SH-SY5Y (cell line): ENCODE results near the gene TSPAN4.

Source experiments
- GATA2 ChIP-seq: IDR thresholded peaks from 2 replicates; pipeline ENCODE4 v1.6.1; 2011; ENCODE audit warnings: mild to moderate bottlenecking, low read depth, low read length
- GATA3 ChIP-seq: IDR thresholded peaks from 2 replicates; pipeline ENCODE4 v1.6.1; 2011; ENCODE audit warnings: low read depth, mild to moderate bottlenecking, low read length, moderate library complexity

The TSPAN4 gene

DNA sequence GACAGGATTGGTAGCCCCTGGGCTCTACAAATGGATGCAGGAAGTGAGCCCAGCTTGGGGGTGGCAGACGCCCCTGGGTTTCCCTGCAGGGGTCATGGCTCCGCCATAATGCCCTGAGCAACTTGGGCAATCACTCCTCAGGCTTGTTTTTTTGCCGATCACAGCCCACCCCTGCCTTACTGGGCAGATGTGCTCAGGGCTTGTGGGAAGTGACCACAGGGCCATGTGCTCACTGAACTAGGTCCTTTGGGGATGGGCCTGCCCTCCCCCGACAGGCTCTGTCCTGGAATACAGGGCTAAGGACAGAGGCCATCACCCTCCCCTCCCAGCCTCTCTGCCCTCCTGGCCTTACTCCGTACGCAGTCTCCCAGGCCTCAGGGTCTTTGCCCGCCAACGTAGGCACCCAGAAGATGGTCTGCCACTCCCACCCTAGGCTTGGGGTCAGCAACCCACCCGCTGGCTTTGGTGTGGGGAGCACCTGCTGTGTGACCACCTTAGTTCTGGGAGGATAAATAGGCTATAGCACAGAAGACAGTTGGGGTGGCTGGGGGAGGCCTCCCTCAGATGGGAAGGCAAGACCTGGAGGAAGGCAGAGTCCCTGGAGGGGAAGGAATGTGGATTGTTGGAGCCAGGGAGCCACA lies 29.1 kb upstream of the TSPAN4 start:
- TF ChIP-seq GATA2 (no peak), GATA3 (no peak)

DNA sequence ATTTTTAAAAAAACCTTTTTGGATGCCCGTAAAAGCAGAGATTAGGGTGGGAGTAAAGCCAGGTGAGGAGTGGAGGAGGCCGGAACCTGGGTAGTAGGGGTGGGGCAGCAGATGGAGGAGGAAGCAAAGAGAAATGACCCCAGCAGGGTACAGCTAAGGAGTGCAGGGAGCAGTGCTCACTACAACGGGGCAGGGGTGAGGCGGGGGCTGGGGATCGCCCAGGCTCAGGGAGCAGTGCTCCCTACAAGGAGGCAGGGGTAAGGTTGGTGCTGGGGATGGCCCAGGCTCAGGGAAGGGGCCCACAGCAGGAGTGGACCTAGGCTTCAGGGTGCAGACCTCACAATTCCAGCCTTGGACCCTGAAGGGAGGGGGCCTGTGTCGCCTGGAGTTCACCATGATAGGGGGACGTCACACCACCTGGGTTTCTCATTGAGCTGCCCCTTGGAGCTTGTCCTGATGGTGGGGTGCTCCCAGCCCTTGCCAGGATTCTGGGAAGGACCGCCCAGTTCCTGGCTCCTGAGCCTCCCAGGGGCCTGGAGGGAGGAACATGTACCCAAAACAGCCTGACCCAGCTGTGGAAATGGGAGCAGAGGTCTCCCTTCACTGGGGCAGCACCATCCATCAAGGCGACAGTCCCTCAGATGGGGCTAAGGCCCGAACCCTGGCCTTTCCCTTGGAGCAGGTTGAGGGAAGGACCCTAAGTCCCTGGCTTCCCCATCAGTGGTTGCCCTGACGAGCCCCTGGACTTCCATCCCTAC lies 26.8 kb upstream of the TSPAN4 start:
- TF ChIP-seq GATA2 (no peak), GATA3 (no peak)

DNA sequence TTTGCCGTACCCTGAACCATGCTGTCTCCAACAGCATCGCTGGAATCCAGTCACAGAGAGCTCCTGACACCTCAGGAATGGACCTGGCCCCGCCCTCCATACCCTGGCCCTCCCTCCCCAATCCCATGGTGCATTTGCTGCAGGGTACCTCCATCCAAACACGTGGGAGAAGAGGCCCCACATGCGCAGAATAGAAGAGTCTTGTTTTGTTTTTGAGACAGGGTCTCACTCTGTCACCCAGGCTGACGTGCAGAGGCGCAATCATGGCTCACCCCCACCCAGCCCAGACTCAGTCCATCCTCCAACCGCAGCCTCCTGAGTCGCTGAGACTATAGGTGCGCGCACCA lies 26.2 kb upstream of the TSPAN4 start:
- TF ChIP-seq GATA3 (no peak), GATA2 (no peak)

DNA sequence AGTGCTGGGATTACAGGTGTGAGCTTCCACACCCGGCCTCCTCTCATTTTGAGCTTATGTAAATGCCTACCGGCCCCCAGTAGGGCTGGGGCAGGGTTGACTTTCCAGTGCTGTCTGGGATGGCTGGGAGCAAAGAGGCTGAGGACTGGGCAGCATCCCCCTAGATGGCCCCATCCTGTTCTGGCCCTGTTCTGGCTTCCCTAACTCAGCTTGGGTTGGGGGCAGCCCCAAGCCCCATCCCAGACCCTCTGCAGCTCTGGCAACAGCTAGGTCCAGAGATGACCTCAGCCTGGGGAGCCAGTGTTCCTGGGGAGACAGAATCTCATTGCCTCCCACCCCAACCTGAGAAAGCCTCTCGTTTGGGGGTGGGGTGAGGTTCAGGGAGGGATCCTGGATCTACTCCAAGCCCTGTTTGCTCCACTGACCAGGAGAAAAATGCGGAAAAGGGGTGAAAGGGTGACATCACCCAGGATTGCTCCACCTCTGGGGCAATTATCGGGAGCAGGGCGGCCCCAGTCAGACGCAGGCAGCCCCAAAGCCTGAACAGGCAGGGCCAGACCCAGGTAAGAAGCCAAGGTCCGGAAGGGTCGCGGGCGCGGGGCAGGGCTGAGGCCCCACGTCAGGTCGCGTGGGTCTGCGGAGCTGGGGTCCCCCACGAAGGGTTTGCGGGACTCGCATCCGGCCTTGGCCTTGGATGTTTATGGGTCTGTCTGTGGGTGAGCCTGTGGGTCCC lies 24.1 kb upstream of the TSPAN4 start, which contains the start of gene PNPLA2:
Gene PNPLA2 (plus strand): TSS at position 519 of the 733 bp plus-strand sequence. CDS start 805 bp downstream, outside the sequence.
- no peak for TF ChIP-seq GATA2
- TF ChIP-seq GATA3 = no peak

DNA sequence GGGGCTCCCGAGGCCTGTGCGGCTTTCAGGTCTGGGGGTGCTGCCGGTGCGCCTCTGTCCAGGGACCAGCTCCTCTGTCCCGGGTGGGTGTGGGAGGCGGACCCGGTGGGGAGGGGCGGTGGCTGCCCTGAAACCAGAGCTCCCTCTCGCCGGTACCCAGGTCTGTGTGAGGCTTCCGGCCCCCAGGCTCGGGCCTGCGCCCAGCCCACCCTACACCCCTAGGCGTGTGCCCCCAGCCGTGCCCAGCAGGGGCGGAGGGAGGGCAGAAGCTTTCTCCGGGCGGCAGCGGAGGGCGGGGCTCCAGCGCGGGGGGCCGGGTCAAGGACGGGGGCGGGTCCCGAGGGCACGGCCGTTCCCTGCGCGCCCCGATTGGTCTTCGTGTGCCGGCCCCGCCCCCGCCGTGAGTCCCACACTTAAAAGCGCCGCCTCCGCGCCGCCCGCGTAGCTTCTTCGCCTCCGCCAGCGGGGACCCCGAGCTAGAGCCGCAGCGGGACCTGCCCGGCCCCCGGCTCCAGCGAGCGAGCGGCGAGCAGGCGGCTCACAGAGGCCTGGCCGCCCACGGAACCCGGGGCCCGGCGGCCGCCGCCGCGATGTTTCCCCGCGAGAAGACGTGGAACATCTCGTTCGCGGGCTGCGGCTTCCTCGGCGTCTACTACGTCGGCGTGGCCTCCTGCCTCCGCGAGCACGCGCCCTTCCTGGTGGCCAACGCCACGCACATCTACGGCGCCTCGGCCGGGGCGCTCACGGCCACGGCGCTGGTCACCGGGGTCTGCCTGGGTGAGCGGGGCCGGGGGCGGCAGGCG lies 23.3 kb upstream of the TSPAN4 start:
- TF ChIP-seq GATA3 (no peak), GATA2 (no peak)

DNA sequence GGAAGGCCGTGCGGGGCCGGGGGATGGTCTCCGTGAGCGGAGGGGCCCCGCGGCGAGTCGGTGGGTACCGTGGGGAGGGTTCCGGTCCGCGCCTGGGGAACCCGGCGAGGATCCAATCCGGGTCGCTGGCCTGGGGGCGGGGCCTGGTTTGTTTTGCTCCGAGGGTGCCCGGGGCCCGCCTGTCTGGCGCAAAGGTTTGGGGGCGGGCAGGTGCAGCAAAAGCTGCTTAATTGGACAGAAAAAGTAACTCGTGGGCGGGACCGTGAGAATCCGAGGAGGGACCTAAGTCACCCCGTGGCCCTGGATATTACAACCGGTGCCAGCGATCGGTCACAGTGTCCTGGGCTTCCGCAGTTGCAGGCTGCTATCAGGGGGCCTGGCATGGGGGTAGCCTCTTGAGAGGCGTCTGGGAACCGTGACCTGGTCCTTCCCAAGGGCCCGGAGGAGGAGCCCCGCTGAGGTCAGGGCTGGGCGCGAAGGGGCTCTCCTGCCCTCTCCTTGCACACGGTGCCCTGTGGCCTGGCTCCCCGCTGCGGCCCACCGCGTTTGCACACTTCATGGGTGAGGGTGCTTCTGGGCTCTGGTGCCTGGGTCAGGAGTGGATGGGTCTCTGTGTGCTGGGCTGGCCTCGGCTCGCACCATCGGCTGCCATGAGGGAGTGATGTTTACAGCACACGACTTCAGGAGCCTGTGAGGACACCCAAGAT lies 22.6 kb upstream of the TSPAN4 start:
- TF ChIP-seq GATA2 (no peak), GATA3 (no peak)

DNA sequence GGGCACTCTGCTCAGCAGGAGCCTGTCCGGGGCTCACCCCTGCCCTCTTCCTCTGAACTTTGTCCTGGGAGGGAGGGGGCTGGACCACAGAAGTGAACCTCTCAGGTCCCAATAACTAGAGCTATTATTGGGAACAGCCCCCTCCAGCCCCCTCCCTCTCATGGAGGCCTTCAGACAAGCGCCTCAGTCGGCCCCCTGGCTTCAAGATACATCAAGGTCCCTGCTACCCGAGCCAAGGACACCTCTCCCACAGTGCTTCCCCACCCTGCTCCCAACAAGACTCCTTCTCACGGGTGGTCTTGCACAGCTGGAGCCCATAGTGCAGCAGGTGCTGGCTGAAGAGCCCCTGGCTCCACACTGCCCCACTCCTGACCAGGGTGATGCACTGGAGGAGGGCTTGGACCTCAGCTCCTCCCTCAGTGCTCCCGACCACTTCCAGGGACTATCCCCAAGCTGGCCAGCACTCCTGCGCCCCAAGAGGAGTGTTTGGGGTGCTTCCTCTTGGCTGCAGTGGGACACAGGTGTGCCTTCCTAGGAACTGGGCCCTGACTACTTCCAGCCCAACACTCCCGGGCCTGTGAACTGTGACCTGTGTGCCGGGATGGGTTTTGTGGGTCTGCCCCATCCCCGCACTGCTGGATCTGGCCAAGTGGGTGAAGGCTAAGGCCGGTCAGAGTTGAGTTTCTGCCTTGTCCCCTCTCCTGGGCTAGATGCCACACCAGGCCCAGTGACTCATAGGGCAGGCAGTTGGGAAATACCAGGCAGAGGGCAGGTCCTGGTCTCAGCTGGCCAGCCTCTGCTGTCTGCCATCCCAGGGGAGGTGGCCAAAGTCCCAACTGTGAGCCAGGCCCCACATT lies 21.8 kb upstream of the TSPAN4 start:
- no peak for TF ChIP-seq GATA2
- no peak for TF ChIP-seq GATA3

DNA sequence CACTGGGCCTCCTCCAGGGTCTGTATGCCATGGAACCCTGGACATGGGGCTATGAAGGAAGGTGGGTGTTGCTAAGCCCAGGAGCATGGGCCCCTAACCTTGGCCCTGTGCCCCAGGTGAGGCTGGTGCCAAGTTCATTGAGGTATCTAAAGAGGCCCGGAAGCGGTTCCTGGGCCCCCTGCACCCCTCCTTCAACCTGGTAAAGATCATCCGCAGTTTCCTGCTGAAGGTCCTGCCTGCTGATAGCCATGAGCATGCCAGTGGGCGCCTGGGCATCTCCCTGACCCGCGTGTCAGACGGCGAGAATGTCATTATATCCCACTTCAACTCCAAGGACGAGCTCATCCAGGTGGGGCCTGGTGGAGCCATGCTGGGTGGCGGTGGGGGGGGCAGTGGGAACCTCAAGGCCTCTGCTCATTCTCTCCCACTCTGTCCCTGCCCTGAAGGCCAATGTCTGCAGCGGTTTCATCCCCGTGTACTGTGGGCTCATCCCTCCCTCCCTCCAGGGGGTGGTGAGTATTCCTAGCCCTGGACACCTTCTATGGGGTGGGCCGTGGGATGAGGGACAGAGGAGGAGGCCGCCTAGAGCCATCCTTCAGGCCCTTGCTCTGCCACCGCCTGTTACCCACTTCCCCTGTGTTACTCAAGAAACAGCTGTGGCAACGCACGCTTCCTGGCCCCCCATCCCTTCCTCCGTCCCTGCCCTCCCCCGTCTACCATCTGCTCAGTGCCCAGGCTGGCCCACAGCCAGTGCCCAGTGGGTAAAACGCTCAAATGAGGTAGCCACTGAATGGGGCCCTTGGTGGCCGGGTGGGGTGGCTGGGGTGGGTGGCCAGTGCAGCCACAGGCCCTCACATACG lies 20.9 kb upstream of the TSPAN4 start:
- no peak for TF ChIP-seq GATA3
- TF ChIP-seq GATA2 = no peak

DNA sequence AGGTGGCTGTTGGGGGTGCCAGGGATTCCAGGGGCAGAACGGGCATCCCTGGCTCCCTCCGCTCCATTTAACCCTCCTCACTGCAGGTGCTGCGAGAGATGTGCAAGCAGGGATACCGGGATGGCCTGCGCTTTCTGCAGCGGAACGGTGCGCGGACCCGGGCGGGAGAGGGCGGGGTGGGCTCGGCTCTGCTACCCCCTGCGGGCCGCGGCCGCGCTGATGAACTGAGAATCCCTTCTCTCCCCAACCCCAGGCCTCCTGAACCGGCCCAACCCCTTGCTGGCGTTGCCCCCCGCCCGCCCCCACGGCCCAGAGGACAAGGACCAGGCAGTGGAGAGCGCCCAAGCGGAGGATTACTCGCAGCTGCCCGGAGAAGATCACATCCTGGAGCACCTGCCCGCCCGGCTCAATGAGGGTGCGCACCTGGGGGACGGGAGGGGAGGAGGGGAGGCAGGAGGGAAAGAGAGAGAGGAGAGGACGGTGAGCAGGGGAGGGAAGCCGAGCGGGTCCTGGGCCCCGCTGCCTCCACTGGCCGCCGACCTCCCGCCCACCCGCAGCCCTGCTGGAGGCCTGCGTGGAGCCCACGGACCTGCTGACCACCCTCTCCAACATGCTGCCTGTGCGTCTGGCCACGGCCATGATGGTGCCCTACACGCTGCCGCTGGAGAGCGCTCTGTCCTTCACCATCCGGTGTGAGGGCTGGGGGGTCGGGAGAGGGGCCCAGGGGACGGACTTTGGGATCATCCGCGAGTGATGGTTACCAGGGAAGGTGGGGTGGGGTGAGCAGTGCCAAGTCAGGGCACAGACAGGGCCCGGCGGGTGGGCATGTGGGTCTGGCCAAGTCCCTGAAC lies 19.0 kb upstream of the TSPAN4 start:
- TF ChIP-seq GATA3 = no peak
- TF ChIP-seq GATA2 = no peak

DNA sequence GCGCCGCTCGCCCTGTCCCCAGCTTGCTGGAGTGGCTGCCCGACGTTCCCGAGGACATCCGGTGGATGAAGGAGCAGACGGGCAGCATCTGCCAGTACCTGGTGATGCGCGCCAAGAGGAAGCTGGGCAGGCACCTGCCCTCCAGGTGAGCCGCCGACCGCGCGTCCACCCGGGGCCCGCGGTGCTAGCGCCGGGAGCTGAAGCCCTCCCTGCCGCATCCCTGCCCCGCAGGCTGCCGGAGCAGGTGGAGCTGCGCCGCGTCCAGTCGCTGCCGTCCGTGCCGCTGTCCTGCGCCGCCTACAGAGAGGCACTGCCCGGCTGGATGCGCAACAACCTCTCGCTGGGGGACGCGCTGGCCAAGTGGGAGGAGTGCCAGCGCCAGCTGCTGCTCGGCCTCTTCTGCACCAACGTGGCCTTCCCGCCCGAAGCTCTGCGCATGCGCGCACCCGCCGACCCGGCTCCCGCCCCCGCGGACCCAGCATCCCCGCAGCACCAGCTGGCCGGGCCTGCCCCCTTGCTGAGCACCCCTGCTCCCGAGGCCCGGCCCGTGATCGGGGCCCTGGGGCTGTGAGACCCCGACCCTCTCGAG lies 18.3 kb upstream of the TSPAN4 start:
- no peak for TF ChIP-seq GATA2
- TF ChIP-seq GATA3 = no peak
